Activated naive CD8-positive, alpha-beta T cell treated with anti-CD3 and anti-CD28 coated beads for 36 hours (primary cell): ENCODE results near the gene TP63. TPM values are rescaled to one million over a fixed set of nuclear protein-coding genes. Genes with fewer than 3 reads are reported as not detected.

Source experiments
- DNase-seq: peaks from one replicate; pipeline ENCODE4 v3.0.0; 2021
- H3K27ac Mint-ChIP-seq: one replicate; pipeline ENCODE4 v1.8.0; 2022; ENCODE audit warnings: mild to moderate bottlenecking, moderate library complexity, mixed read lengths
- H3K27me3 Mint-ChIP-seq: one replicate; pipeline ENCODE4 v1.8.0; 2022; ENCODE audit warnings: mild to moderate bottlenecking, mixed read lengths
- H3K36me3 Mint-ChIP-seq: one replicate; pipeline ENCODE4 v1.8.0; 2021; ENCODE audit warnings: mild to moderate bottlenecking, mixed read lengths
- H3K4me1 Mint-ChIP-seq: one replicate; pipeline ENCODE4 v1.8.0; 2021; ENCODE audit warnings: mixed read lengths
- H3K4me3 Mint-ChIP-seq: one replicate; pipeline ENCODE4 v1.8.0; 2022; ENCODE audit warnings: mild to moderate bottlenecking, moderate library complexity, mixed read lengths
- H3K9me3 Mint-ChIP-seq: one replicate; pipeline ENCODE4 v1.8.0; 2022; ENCODE audit warnings: mixed read lengths
- total RNA-seq, 2 experiments: library from RNA; stranded (reverse); gene quantifications; one replicate each; pipeline ENCODE4 v1.2.3, GENCODE V29; 2021

The TP63 gene
- total RNA-seq, 2 experiments from 2014 or later, result not detected

GRCh38 chr3:189812806-189813465 lies 181.7 kb downstream of the TP63 start:
- Mint-ChIP-seq H3K4me1 (no peaks in the 10 kb centered on the region), H3K4me3 (no peak overlapping the region), H3K27ac (no peak overlapping the region), H3K9me3 (no peaks in the 10 kb centered on the region), H3K27me3 (no peaks in the 10 kb centered on the region), H3K36me3 (no peaks in the 10 kb centered on the region)
- no peak for DNase-seq

GRCh38 chr3:189813647-189814240 lies 182.6 kb downstream of the TP63 start:
- Mint-ChIP-seq H3K27ac (no peak overlapping the region), H3K4me3 (no peak overlapping the region), H3K9me3 (no peaks in the 10 kb centered on the region)

GRCh38 chr3:189820365-189820720 lies 189.2 kb downstream of the TP63 start:
- H3K27me3 Mint-ChIP-seq, result peaks cover 5% of the 10 kb centered on the region
- no peaks in the 10 kb centered on the region for H3K4me1 Mint-ChIP-seq
- no peak overlapping the region for H3K27ac Mint-ChIP-seq
- H3K4me3 Mint-ChIP-seq, result no peak overlapping the region
- no peaks in the 10 kb centered on the region for H3K36me3 Mint-ChIP-seq
- DNase-seq, result no peak
- H3K9me3 Mint-ChIP-seq, result no peaks in the 10 kb centered on the region

More at GRCh38 chr3:189813647-189814240, 182.6 kb downstream of the TP63 start:
- Mint-ChIP-seq H3K4me1 (no peaks in the 10 kb centered on the region), H3K36me3 (no peaks in the 10 kb centered on the region), H3K27me3 (no peaks in the 10 kb centered on the region)
- DNase-seq, result no peak

GRCh38 chr3:189821262-189821661 lies 190.1 kb downstream of the TP63 start:
- no peak overlapping the region for H3K27ac Mint-ChIP-seq
- no peaks in the 10 kb centered on the region for H3K4me1 Mint-ChIP-seq
- no peak for DNase-seq
- H3K36me3 Mint-ChIP-seq, result no peaks in the 10 kb centered on the region
- H3K9me3 Mint-ChIP-seq, result no peaks in the 10 kb centered on the region
- peaks cover 5% of the 10 kb centered on the region for H3K27me3 Mint-ChIP-seq
- no peak overlapping the region for H3K4me3 Mint-ChIP-seq

- Mint-ChIP-seq H3K4me3 (no peak overlapping the region), H3K27ac (no peak overlapping the region), H3K27me3 (peaks cover 5% of the 10 kb centered on the region), H3K4me1 (no peaks in the 10 kb centered on the region), H3K9me3 (no peaks in the 10 kb centered on the region), H3K36me3 (no peaks in the 10 kb centered on the region)
- DNase-seq, result no peak
Measured at GRCh38 chr3:189822726-189823125, 191.5 kb downstream of the TP63 start.

- Mint-ChIP-seq H3K4me3 (no peak overlapping the region), H3K9me3 (no peaks in the 10 kb centered on the region), H3K27me3 (peaks cover 5% of the 10 kb centered on the region), H3K27ac (no peak overlapping the region), H3K36me3 (no peaks in the 10 kb centered on the region), H3K4me1 (no peaks in the 10 kb centered on the region)
- no peak for DNase-seq
Measured at GRCh38 chr3:189824629-189825312, 193.6 kb downstream of the TP63 start.

GRCh38 chr3:189826566-189826965 lies 195.4 kb downstream of the TP63 start:
- Mint-ChIP-seq H3K4me1 (no peaks in the 10 kb centered on the region), H3K27me3 (peaks cover 5% of the 10 kb centered on the region), H3K4me3 (no peak overlapping the region), H3K36me3 (no peaks in the 10 kb centered on the region), H3K9me3 (no peaks in the 10 kb centered on the region), H3K27ac (no peak overlapping the region)
- DNase-seq, result no peak

- no peaks in the 10 kb centered on the region for H3K36me3 Mint-ChIP-seq
- no peak overlapping the region for H3K4me3 Mint-ChIP-seq
- DNase-seq, result no peak
- no peak overlapping the region for H3K27ac Mint-ChIP-seq
- peaks cover 5% of the 10 kb centered on the region for H3K27me3 Mint-ChIP-seq
- H3K9me3 Mint-ChIP-seq, result no peaks in the 10 kb centered on the region
- no peaks in the 10 kb centered on the region for H3K4me1 Mint-ChIP-seq
Measured at GRCh38 chr3:189827108-189827507, 195.9 kb downstream of the TP63 start.

- no peak overlapping the region for H3K27ac Mint-ChIP-seq
Measured at GRCh38 chr3:189830401-189830800, 199.2 kb downstream of the TP63 start.

GRCh38 chr3:189833266-189833665 lies 202.1 kb downstream of the TP63 start:
- Mint-ChIP-seq H3K4me1 (no peaks in the 10 kb centered on the region), H3K4me3 (no peak overlapping the region), H3K27me3 (no peaks in the 10 kb centered on the region), H3K27ac (no peak overlapping the region), H3K36me3 (no peaks in the 10 kb centered on the region), H3K9me3 (no peaks in the 10 kb centered on the region)
- DNase-seq, result no peak

More at GRCh38 chr3:189830401-189830800, 199.2 kb downstream of the TP63 start:
- Mint-ChIP-seq H3K27me3 (no peaks in the 10 kb centered on the region), H3K4me1 (no peaks in the 10 kb centered on the region), H3K36me3 (no peaks in the 10 kb centered on the region), H3K4me3 (no peak overlapping the region), H3K9me3 (no peaks in the 10 kb centered on the region)
- DNase-seq, result no peak

GRCh38 chr3:189833996-189834395 lies 202.8 kb downstream of the TP63 start:
- H3K27me3 Mint-ChIP-seq, result no peaks in the 10 kb centered on the region
- no peaks in the 10 kb centered on the region for H3K36me3 Mint-ChIP-seq
- H3K27ac Mint-ChIP-seq, result no peak overlapping the region
- no peak for DNase-seq
- no peaks in the 10 kb centered on the region for H3K4me1 Mint-ChIP-seq
- no peak overlapping the region for H3K4me3 Mint-ChIP-seq
- H3K9me3 Mint-ChIP-seq, result no peaks in the 10 kb centered on the region

- Mint-ChIP-seq H3K27me3 (no peaks in the 10 kb centered on the region), H3K4me3 (no peak overlapping the region), H3K27ac (no peak overlapping the region), H3K9me3 (no peaks in the 10 kb centered on the region), H3K4me1 (no peaks in the 10 kb centered on the region), H3K36me3 (no peaks in the 10 kb centered on the region)
- DNase-seq, result no peak
Measured at GRCh38 chr3:189834462-189834861, 203.3 kb downstream of the TP63 start.

- Mint-ChIP-seq H3K27me3 (no peaks in the 10 kb centered on the region), H3K4me1 (peaks cover 8% of the 10 kb centered on the region)
Measured at GRCh38 chr3:189836795-189837194, 205.6 kb downstream of the TP63 start.

GRCh38 chr3:189838291-189838690 lies 207.1 kb downstream of the TP63 start:
- no peak overlapping the region for H3K4me3 Mint-ChIP-seq
- no peak overlapping the region for H3K27ac Mint-ChIP-seq
- DNase-seq, result no peak
- peaks cover 8% of the 10 kb centered on the region for H3K4me1 Mint-ChIP-seq
- H3K9me3 Mint-ChIP-seq, result no peaks in the 10 kb centered on the region
- no peaks in the 10 kb centered on the region for H3K36me3 Mint-ChIP-seq
- H3K27me3 Mint-ChIP-seq, result no peaks in the 10 kb centered on the region

More at GRCh38 chr3:189836795-189837194, 205.6 kb downstream of the TP63 start:
- H3K4me3 Mint-ChIP-seq, result no peak overlapping the region
- DNase-seq, result no peak
- H3K9me3 Mint-ChIP-seq, result no peaks in the 10 kb centered on the region
- no peak overlapping the region for H3K27ac Mint-ChIP-seq
- H3K36me3 Mint-ChIP-seq, result no peaks in the 10 kb centered on the region

GRCh38 chr3:189839576-189839975 lies 208.4 kb downstream of the TP63 start:
- H3K9me3 Mint-ChIP-seq, result no peaks in the 10 kb centered on the region
- peaks cover 8% of the 10 kb centered on the region for H3K4me1 Mint-ChIP-seq
- H3K27ac Mint-ChIP-seq, result no peak overlapping the region
- H3K27me3 Mint-ChIP-seq, result no peaks in the 10 kb centered on the region
- DNase-seq, result no peak
- H3K36me3 Mint-ChIP-seq, result no peaks in the 10 kb centered on the region
- no peak overlapping the region for H3K4me3 Mint-ChIP-seq
